Astrocyte (in vitro differentiated cells and primary cell): Measurements from ENCODE around the gene LTBP2. TPM values are rescaled to one million over a fixed set of nuclear protein-coding genes. Genes with fewer than 3 reads are reported as not detected.
"Not testable (repeated sequence)": the region's sequence is repeated elsewhere in the genome, so short reads cannot be mapped to it uniquely, and the experiment has no call there.

Source experiments
- DNase-seq: peaks from one replicate; pipeline ENCODE4 v3.0.0-alpha.2; 2010; ENCODE audit warnings: low read depth
- FAIRE-seq: peaks from 2 replicates; lab custom pipeline; 2011; peaks lifted over from hg19 to GRCh38; lab: Jason Lieb, UNC
- H2AFZ ChIP-seq: 2 replicates; pipeline ENCODE4 v1.6.0; 2012; ENCODE audit warnings: low read depth, low read length, inconsistent platforms
- H3K27ac ChIP-seq: 2 replicates; pipeline ENCODE4 v1.5.1; 2011; ENCODE audit warnings: low read depth, low read length, inconsistent platforms
- H3K27me3 ChIP-seq: 2 replicates; pipeline ENCODE4 v1.6.0; 2011; ENCODE audit warnings: low read length, inconsistent platforms; ENCODE audit not compliant: insufficient read depth
- H3K36me3 ChIP-seq: 2 replicates; pipeline ENCODE4 v1.5.1; 2011; ENCODE audit warnings: low read length, inconsistent platforms; ENCODE audit not compliant: insufficient read depth
- H3K4me1 ChIP-seq: 2 replicates; pipeline ENCODE4 v1.5.1; 2011; ENCODE audit warnings: low read length, inconsistent platforms; ENCODE audit not compliant: insufficient read depth
- H3K4me2 ChIP-seq: 2 replicates; pipeline ENCODE4 v1.6.0; 2012; ENCODE audit warnings: low read length, inconsistent platforms
- H3K4me3 ChIP-seq: 2 replicates; pipeline ENCODE4 v1.5.1; 2011; ENCODE audit warnings: low read depth, mild to moderate bottlenecking, low read length, inconsistent platforms; ENCODE audit not compliant: insufficient read depth
- H3K79me2 ChIP-seq: 2 replicates; pipeline ENCODE4 v1.6.0; 2012; ENCODE audit warnings: mild to moderate bottlenecking, low read length, inconsistent platforms; ENCODE audit not compliant: insufficient read depth
- H3K9ac ChIP-seq: 2 replicates; pipeline ENCODE4 v1.6.0; 2012; ENCODE audit warnings: mild to moderate bottlenecking, low read length, inconsistent platforms
- H3K9me3 ChIP-seq: 2 replicates; pipeline ENCODE4 v1.5.1; 2012; ENCODE audit warnings: low read depth, mild to moderate bottlenecking, low read length, inconsistent platforms; ENCODE audit not compliant: insufficient read depth
- H4K20me1 ChIP-seq: 2 replicates; pipeline ENCODE4 v1.6.0; 2012; ENCODE audit warnings: low read length, inconsistent platforms; ENCODE audit not compliant: insufficient read depth
- H3K27ac Mint-ChIP-seq: one replicate; pipeline ENCODE4 v1.8.0; 2021; ENCODE audit warnings: mild to moderate bottlenecking, mixed read lengths; ENCODE audit not compliant: unreplicated experiment
- H3K27me3 Mint-ChIP-seq: one replicate; pipeline ENCODE4 v1.8.0; 2021; ENCODE audit warnings: low read depth, mixed read lengths; ENCODE audit not compliant: unreplicated experiment
- H3K36me3 Mint-ChIP-seq: one replicate; pipeline ENCODE4 v1.8.0; 2021; ENCODE audit warnings: low read depth, mixed read lengths; ENCODE audit not compliant: unreplicated experiment
- H3K4me1 Mint-ChIP-seq: one replicate; pipeline ENCODE4 v1.8.0; 2021; ENCODE audit warnings: low read depth, mixed read lengths; ENCODE audit not compliant: unreplicated experiment
- H3K4me3 Mint-ChIP-seq: one replicate; pipeline ENCODE4 v1.8.0; 2021; ENCODE audit warnings: mild to moderate bottlenecking, moderate library complexity, mixed read lengths; ENCODE audit not compliant: unreplicated experiment
- H3K9me3 Mint-ChIP-seq: one replicate; pipeline ENCODE4 v1.8.0; 2021; ENCODE audit warnings: mild to moderate bottlenecking, mixed read lengths; ENCODE audit not compliant: unreplicated experiment
- CTCF ChIP-seq: IDR thresholded peaks from 2 replicates; pipeline ENCODE4 v1.5.1; 2011; ENCODE audit warnings: low read depth, mild to moderate bottlenecking, inconsistent platforms, low read length, moderate library complexity; ENCODE audit not compliant: insufficient read depth
- EZH2 ChIP-seq: IDR thresholded peaks from 2 replicates; pipeline ENCODE4 v1.6.1; 2012; ENCODE audit warnings: mild to moderate bottlenecking, low read length, inconsistent platforms; ENCODE audit not compliant: insufficient read depth
- total RNA-seq: library from RNA; stranded (reverse); gene quantifications from 2 replicates; pipeline ENCODE4 v1.2.1, GENCODE V29; 2021

LTBP2 gene
- total RNA-seq, 1 donor from 2014 or later, result 162 TPM

- H3K4me3 Mint-ChIP-seq, result no peak overlapping the region
- Histone ChIP-seq H3K4me2 (no peak overlapping the region), H3K9ac (no peak overlapping the region), H3K9me3 (no peaks in the 10 kb centered on the region), H3K36me3 (peaks cover 26% of the 10 kb centered on the region), H3K4me3 (no peak overlapping the region), H3K4me1 (no peaks in the 10 kb centered on the region), H3K79me2 (no peaks in the 10 kb centered on the region), H2AFZ (no peak overlapping the region), H3K27me3 (no peaks in the 10 kb centered on the region), H4K20me1 (peaks cover 14% of the 10 kb centered on the region), H3K27ac (no peak overlapping the region)
- H3K27ac Mint-ChIP-seq, result no peak overlapping the region
- H3K27me3 Mint-ChIP-seq, result no peaks in the 10 kb centered on the region
- H3K4me1 Mint-ChIP-seq, result no peaks in the 10 kb centered on the region
- H3K9me3 Mint-ChIP-seq, result no peaks in the 10 kb centered on the region
- TF ChIP-seq CTCF, result no peak
- no peak for TF ChIP-seq EZH2
- H3K36me3 Mint-ChIP-seq, result peaks cover 16% of the 10 kb centered on the region
- no peak for DNase-seq
- no peak for FAIRE-seq
Measured at GRCh38 chr14:74539503-74539902, 72.5 kb downstream of the LTBP2 start.

GRCh38 chr14:74538411-74539391 is 73.3 kb downstream of the LTBP2 start:
- DNase-seq, result no peak
- no peaks in the 10 kb centered on the region for H3K9me3 Mint-ChIP-seq
- TF ChIP-seq EZH2 (no peak), CTCF (no peak)
- no peak overlapping the region for H3K4me3 Mint-ChIP-seq
- Histone ChIP-seq H3K4me1 (no peaks in the 10 kb centered on the region), H3K9me3 (no peaks in the 10 kb centered on the region), H3K36me3 (peaks cover 25% of the 10 kb centered on the region), H4K20me1 (peaks cover 16% of the 10 kb centered on the region), H3K4me3 (no peak overlapping the region), H3K79me2 (no peaks in the 10 kb centered on the region), H3K27ac (no peak overlapping the region), H3K27me3 (no peaks in the 10 kb centered on the region), H3K4me2 (no peak overlapping the region), H3K9ac (no peak overlapping the region), H2AFZ (no peak overlapping the region)
- FAIRE-seq, result no peak
- H3K27ac Mint-ChIP-seq, result peak overlapping the region; percentile 13
- H3K4me1 Mint-ChIP-seq, result no peaks in the 10 kb centered on the region
- H3K27me3 Mint-ChIP-seq, result no peaks in the 10 kb centered on the region
- H3K36me3 Mint-ChIP-seq, result peaks cover 16% of the 10 kb centered on the region

- H3K9ac ChIP-seq, H3K4me1 Mint-ChIP-seq, H3K27ac Mint-ChIP-seq, H3K4me1 ChIP-seq, H3K27me3 ChIP-seq, H3K4me2 ChIP-seq, FAIRE-seq, H3K9me3 ChIP-seq, H3K9me3 Mint-ChIP-seq, H3K4me3 ChIP-seq, H3K27me3 Mint-ChIP-seq, H3K4me3 Mint-ChIP-seq, H3K27ac ChIP-seq, H2AFZ ChIP-seq, H3K79me2 ChIP-seq, DNase-seq: not testable (repeated sequence)
- peaks cover 27% of the 10 kb centered on the region for H3K36me3 ChIP-seq
- peaks cover 18% of the 10 kb centered on the region for H3K36me3 Mint-ChIP-seq
- peaks cover 18% of the 10 kb centered on the region for H4K20me1 ChIP-seq
Measured at GRCh38 chr14:74536336-74536735, 75.7 kb downstream of the LTBP2 start.
